ENCODE measurements around the gene CPLX3. TPM values are rescaled to one million over a fixed set of nuclear protein-coding genes. Genes with fewer than 3 reads are reported as not detected.

CPLX3 gene
- total RNA-seq, 1 donor from 2014 or later: not detected

DNA sequence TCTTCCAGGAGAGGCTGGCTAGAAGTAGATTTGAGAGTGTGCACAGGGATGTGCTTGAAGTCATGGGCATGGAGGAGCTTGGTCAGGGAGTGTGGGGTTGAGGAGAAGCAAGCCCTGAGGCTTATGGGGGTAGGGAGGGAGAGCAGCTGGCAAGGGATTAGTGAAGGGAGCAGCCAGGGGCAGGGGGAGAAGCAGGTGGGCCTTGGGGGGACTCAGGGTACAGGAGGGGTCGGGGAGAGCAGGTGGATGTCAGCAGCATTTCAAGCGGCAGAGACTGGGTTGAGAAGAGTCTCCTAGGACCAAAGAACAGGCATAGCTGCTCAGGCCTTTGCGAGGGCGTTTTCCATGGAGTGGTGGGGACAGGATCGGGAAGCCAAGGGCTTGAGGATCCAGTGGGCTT, 17.2 kb upstream of the CPLX3 start:
- Mint-ChIP-seq H3K36me3 (peaks cover 5% of the 10 kb centered on the region), H3K27me3 (no peaks in the 10 kb centered on the region), H3K4me1 (ENCODE audit: unreplicated experiment) (no peaks in the 10 kb centered on the region), H3K27ac (no peak overlapping the region), H3K9me3 (no peaks in the 10 kb centered on the region), H3K4me3 (no peak overlapping the region)
- DNase-seq (ENCODE audit: extremely low spot score, unreplicated experiment): no peak
- TF ChIP-seq CTCF (conservative IDR thresholded peaks at IDR 0.05): no peak

- DNase-seq (ENCODE audit: extremely low spot score, unreplicated experiment): no peak
- no peaks in the 10 kb centered on the region for H3K27me3 Mint-ChIP-seq
- no peak overlapping the region for H3K4me3 Mint-ChIP-seq
- no peak for TF ChIP-seq CTCF (conservative IDR thresholded peaks at IDR 0.05)
- peaks cover under 1% of the 10 kb centered on the region for H3K36me3 Mint-ChIP-seq
- no peaks in the 10 kb centered on the region for H3K4me1 Mint-ChIP-seq (ENCODE audit: unreplicated experiment)
- no peak overlapping the region for H3K27ac Mint-ChIP-seq
- H3K9me3 Mint-ChIP-seq: no peaks in the 10 kb centered on the region
Observed at GRCh38 chr15:74809956-74810355, 16.5 kb upstream of the CPLX3 start.

GRCh38 chr15:74812533-74812932, 13.9 kb upstream of the CPLX3 start, which contains the start of gene LMAN1L:
LMAN1L (plus strand) TSS chr15:74812835; CDS start chr15:74812855, 20 bp downstream.
- peaks cover 8% of the 10 kb centered on the region for H3K4me1 Mint-ChIP-seq (ENCODE audit: unreplicated experiment)
- H3K27ac Mint-ChIP-seq: no peak within 1 kb of the TSS
- no peaks in the 10 kb centered on the region for H3K9me3 Mint-ChIP-seq
- TF ChIP-seq CTCF (conservative IDR thresholded peaks at IDR 0.05): no peak
- H3K36me3 Mint-ChIP-seq: no peaks in the 10 kb centered on the region
- H3K4me3 Mint-ChIP-seq: no peak within 1 kb of the TSS
- DNase-seq (ENCODE audit: extremely low spot score, unreplicated experiment): no peak
- H3K27me3 Mint-ChIP-seq: peaks cover 8% of the 10 kb centered on the region

GRCh38 chr15:74815121-74815934, 11.1 kb upstream of the CPLX3 start:
- Mint-ChIP-seq H3K4me1 (ENCODE audit: unreplicated experiment) (peaks cover 9% of the 10 kb centered on the region), H3K9me3 (no peaks in the 10 kb centered on the region), H3K27ac (no peak overlapping the region), H3K4me3 (no peak overlapping the region), H3K27me3 (peaks cover 12% of the 10 kb centered on the region), H3K36me3 (no peaks in the 10 kb centered on the region)
- no peak for TF ChIP-seq CTCF (conservative IDR thresholded peaks at IDR 0.05)
- no peak for DNase-seq (ENCODE audit: extremely low spot score, unreplicated experiment)

- no peak for DNase-seq (ENCODE audit: extremely low spot score, unreplicated experiment)
- Mint-ChIP-seq H3K36me3 (no peaks in the 10 kb centered on the region), H3K27me3 (peaks cover 12% of the 10 kb centered on the region), H3K27ac (no peak overlapping the region), H3K4me1 (ENCODE audit: unreplicated experiment) (peaks cover 9% of the 10 kb centered on the region), H3K9me3 (no peaks in the 10 kb centered on the region), H3K4me3 (no peak overlapping the region)
- no peak for TF ChIP-seq CTCF (conservative IDR thresholded peaks at IDR 0.05)
Observed at GRCh38 chr15:74815961-74816360, 10.5 kb upstream of the CPLX3 start.

All from type B pancreatic cell (in vitro differentiated cells).